Ascending aorta (tissue), 2 donors: Measurements from ENCODE around the gene ADH1B. TPM values are rescaled to one million over a fixed set of nuclear protein-coding genes. Genes with fewer than 3 reads are reported as not detected.
"Not testable (repeated sequence)": the region's sequence is repeated elsewhere in the genome, so short reads cannot be mapped to it uniquely, and the experiment has no call there.

ENCODE experiments used
- DNase-seq, 2 donors: peaks; one replicate each; pipeline ENCODE4 v3.0.0-alpha.2; 2019; ENCODE audit warnings: low spot score in 2 of 2
- H3K27ac ChIP-seq, 2 donors: fragments of 200-600 bp; sonication (generic); one replicate each; pipeline ENCODE4 v1.5.1; 2016 to 2017; ENCODE audit warnings: mild to moderate bottlenecking in 1 of 2
- H3K27me3 ChIP-seq: fragments of 200-600 bp; sonication (generic); one replicate; pipeline ENCODE4 v1.5.1; 2017
- H3K36me3 ChIP-seq, 2 donors: fragments of 200-600 bp; sonication (generic); one replicate each; pipeline ENCODE4 v1.5.1; 2016
- H3K4me1 ChIP-seq, 2 donors: fragments of 200-600 bp; sonication (generic); one replicate each; pipeline ENCODE4 v1.5.1; 2016 to 2017; ENCODE audit warnings: mild to moderate bottlenecking in 1 of 2
- H3K4me3 ChIP-seq, 2 donors: fragments of 200-600 bp; sonication (generic); one replicate each; pipeline ENCODE4 v1.5.1; 2016 to 2017; ENCODE audit warnings: mild to moderate bottlenecking in 1 of 2
- H3K9me3 ChIP-seq, 2 donors: fragments of 200-600 bp; sonication (generic); one replicate each; pipeline ENCODE4 v1.5.1; 2016
- CTCF ChIP-seq, 3 experiments: fragments of 200-600 bp in 2 of 3; fragments of 450-650 bp in 1 of 3; sonication (generic) in 2 of 3; IDR thresholded peaks; one replicate each; pipeline ENCODE4 v1.5.1; 2016 to 2019; ENCODE audit warnings: antibody characterized with exemption in 3 of 3, mild to moderate bottlenecking in 1 of 3, moderate library complexity in 1 of 3
- intact Hi-C: fragments of 100-400 bp; cut with DNase I; formaldehyde crosslinking; loops from one replicate; pipeline ENCODE4 v1.15.1; 2023
- total RNA-seq: library from RNA; depleted of rRNA; stranded (reverse); fragments of >200 nt; gene quantifications from one replicate; pipeline ENCODE4 v1.1.0, GENCODE V29; 2016

The ADH1B gene
- total RNA-seq, 1 donor from 2014 or later = 650 TPM

DNA sequence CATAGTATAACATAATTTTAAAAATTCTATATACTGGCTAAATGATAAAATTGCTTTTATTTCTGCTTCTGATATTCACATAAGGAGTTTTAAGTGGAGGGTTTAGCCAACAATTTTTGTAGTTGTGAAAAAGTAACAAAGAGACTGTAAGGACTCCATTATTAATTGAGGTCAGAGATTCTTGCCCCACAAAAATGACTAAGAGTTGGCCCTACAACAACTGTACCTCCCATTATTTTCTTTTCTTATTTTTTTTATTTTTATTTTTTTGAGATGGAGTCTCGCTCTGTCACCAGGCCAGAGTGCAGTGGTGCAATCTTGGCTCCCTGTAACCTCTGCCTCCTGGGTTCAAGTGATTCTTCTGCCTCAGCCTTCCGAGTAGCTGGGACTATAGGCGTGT, 9.4 kb upstream of the ADH1B start:
- Histone ChIP-seq H3K36me3 (no peaks in the 10 kb centered on the region), H3K4me3 (no peak overlapping the region), H3K27me3 (no peaks in the 10 kb centered on the region), H3K9me3 (peaks cover 8 to 13% of the 10 kb centered on the region in 2 donors), H3K27ac (no peak overlapping the region), H3K4me1 (no peaks in the 10 kb centered on the region)
- intact Hi-C loops = loop anchor here (5.0 kb wide), 1 partner anchor 42 kb away; no protein-coding TSS in a partner anchor
- no peak for DNase-seq
- TF ChIP-seq CTCF (IDR thresholded peaks at IDR 0.05) = no peak

GRCh38 chr4:99329876-99330275, 8.7 kb upstream of the ADH1B start:
- TF ChIP-seq CTCF (IDR thresholded peaks at IDR 0.05) = no peak
- no peak for DNase-seq
- Histone ChIP-seq H3K4me1 (peaks cover 6 to 7% of the 10 kb centered on the region in 2 donors), H3K27ac (peak overlapping the region in 1 of 2 donors; percentile 49), H3K36me3 (no peaks in the 10 kb centered on the region), H3K27me3 (no peaks in the 10 kb centered on the region), H3K9me3 (peaks cover 8 to 15% of the 10 kb centered on the region in 2 donors), H3K4me3 (no peak overlapping the region)
- intact Hi-C loops = loop anchor here (5.0 to 10.0 kb wide), 2 partner anchors 42 to 235 kb away; partner anchors contain the start of gene TRMT10A

DNA sequence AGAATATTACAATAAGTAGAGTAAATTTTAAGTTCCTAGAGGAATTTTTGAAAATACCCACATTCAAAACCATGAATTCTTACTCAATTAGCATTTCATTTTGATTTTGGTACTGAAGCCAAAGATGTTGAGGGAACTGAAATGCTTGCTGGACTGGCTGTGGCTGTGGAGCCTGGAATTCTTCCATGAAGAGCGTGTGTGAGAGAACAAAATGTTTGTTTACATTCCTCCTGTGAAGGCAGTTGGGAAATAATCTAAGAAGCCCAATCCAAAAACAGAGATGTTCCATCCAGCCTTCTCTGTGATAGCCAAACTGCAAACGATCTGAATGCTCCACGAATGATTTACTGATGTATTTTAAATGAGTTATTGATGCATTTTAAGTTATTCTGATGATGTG, 3.8 kb upstream of the ADH1B start:
- peak in 1 of 2 donors; percentile 83 for DNase-seq
- no peak for TF ChIP-seq CTCF (IDR thresholded peaks at IDR 0.05)
- intact Hi-C loops = loop anchor here (2.0 to 10.0 kb wide), 3 partner anchors 24 to 240 kb away; partner anchors contain the start of gene TRMT10A
- Histone ChIP-seq H3K4me3 (no peak overlapping the region), H3K9me3 (peaks cover 8 to 15% of the 10 kb centered on the region in 2 donors), H3K4me1 (peaks cover 6 to 24% of the 10 kb centered on the region in 2 donors), H3K27ac (peak overlapping the region; percentile 81 to 82), H3K36me3 (no peaks in the 10 kb centered on the region), H3K27me3 (no peaks in the 10 kb centered on the region)

- Histone ChIP-seq H3K9me3 (peaks cover 8 to 15% of the 10 kb centered on the region in 2 donors), H3K27ac (peak overlapping the region; percentile 81 to 82), H3K4me1 (peaks cover 6 to 24% of the 10 kb centered on the region in 2 donors), H3K4me3 (no peak overlapping the region), H3K36me3 (no peaks in the 10 kb centered on the region), H3K27me3 (no peaks in the 10 kb centered on the region)
- TF ChIP-seq CTCF (IDR thresholded peaks at IDR 0.05) = no peak
- intact Hi-C loops = loop anchor here (2.0 to 10.0 kb wide), 3 partner anchors 24 to 240 kb away; partner anchors contain the start of gene TRMT10A
- DNase-seq = no peak
Measured at GRCh38 chr4:99324361-99324760, 3.2 kb upstream of the ADH1B start.

GRCh38 chr4:99323756-99324155, 2.6 kb upstream of the ADH1B start:
- no peak for TF ChIP-seq CTCF (IDR thresholded peaks at IDR 0.05)
- Histone ChIP-seq H3K27ac (peak overlapping the region; percentile 81 to 82), H3K4me3 (no peak overlapping the region), H3K4me1 (peaks cover 6 to 24% of the 10 kb centered on the region in 2 donors), H3K27me3 (no peaks in the 10 kb centered on the region), H3K9me3 (peaks cover 8 to 15% of the 10 kb centered on the region in 2 donors), H3K36me3 (peaks cover 0 to 3% of the 10 kb centered on the region in 2 donors)
- DNase-seq = peak in 1 of 2 donors; percentile 65
- intact Hi-C loops = loop anchor here (2.0 to 10.0 kb wide), 3 partner anchors 23 to 241 kb away; partner anchors contain the start of gene TRMT10A

DNA sequence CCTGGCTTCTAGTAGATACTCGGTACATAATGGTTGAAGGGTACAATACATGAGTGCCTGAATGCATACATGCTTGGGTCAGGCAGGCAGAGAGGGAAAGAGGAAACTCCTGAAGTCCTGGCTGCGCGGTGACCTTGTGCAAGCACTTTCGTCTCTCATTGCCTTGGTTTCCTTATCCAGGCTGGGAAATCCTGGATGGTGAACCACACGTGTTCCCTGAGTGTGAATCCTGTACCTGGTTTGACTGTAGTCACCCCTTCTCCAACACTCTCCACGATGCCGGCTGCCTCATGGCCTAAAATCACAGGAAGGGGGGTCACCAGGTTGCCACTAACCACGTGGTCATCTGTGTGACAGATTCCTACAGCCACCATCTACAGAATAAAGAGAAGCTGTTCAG, 3.4 kb downstream of the ADH1B start:
- Histone ChIP-seq H3K27ac (peak overlapping the region; percentile 64 to 82), H3K4me3 (peak overlapping the region in 1 of 2 donors; percentile 41), H3K4me1 (peaks cover 6 to 12% of the 10 kb centered on the region in 2 donors), H3K36me3 (peaks cover 4 to 44% of the 10 kb centered on the region in 2 donors)
- H3K9me3 ChIP-seq, intact Hi-C loops, H3K27me3 ChIP-seq, DNase-seq: not testable (repeated sequence)
